ENCODE data around the gene SNAP23. TPM values are rescaled to one million over a fixed set of nuclear protein-coding genes. Genes with fewer than 3 reads are reported as not detected.

Gene SNAP23
- total and polyA plus RNA-seq, 2 of the 8 experiments (the other 6 are each of a cell fraction or from before 2014, with no cell fraction given), result 58.0 to 72.8 TPM

DNA sequence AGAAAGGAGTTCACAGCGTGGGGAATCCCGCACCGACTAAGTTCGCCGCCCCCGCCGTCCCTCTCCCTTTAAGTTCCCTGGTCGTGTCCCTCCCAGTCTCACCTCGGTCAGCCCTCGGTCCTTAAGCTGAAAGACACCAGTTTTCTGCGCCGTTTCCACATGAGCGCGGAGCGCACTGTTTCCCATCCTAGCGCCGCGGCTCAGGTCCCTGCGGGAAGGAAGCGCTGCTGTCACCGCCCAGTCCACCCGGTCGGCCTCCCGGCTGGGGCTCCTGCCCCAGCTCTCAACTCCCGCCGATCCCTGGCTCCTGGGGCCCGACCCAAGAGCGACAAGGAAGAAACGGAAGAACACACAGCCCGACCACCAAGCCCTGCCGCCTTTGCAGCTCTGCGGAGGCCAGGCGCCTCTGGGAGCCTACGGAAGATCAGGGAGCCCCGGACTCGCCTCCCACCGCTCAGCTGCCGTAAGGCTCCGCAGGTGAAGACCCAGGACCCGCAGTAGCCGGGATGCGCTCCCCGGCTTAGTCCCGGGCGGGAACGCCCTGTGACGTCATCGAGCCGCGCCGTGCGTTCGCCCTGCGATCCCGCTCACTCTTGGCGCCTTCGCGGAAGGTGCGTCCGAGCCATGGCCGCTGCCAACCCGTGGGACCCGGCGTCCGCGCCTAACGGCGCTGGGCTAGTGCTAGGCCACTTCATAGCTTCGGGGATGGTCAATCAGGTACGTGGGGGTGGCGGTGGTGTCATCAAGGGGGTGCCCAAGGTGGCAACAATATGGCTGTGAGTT is 53.0 kb downstream of the SNAP23 start, which contains the start of the genes HAUS2 and LRRC57 (continued):
- TF ChIP-seq, protein P1, sequence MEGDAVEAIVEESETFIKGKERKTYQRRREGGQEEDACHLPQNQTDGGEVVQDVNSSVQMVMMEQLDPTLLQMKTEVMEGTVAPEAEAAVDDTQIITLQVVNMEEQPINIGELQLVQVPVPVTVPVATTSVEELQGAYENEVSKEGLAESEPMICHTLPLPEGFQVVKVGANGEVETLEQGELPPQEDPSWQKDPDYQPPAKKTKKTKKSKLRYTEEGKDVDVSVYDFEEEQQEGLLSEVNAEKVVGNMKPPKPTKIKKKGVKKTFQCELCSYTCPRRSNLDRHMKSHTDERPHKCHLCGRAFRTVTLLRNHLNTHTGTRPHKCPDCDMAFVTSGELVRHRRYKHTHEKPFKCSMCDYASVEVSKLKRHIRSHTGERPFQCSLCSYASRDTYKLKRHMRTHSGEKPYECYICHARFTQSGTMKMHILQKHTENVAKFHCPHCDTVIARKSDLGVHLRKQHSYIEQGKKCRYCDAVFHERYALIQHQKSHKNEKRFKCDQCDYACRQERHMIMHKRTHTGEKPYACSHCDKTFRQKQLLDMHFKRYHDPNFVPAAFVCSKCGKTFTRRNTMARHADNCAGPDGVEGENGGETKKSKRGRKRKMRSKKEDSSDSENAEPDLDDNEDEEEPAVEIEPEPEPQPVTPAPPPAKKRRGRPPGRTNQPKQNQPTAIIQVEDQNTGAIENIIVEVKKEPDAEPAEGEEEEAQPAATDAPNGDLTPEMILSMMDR (IDR thresholded peaks at IDR 0.05; ENCODE audit: control extremely low read depth in 1 of 3, insufficient read depth in 1 of 3, low read depth in 1 of 3, low read length in 3 of 3), result no peak
- TF ChIP-seq TEAD4 (IDR thresholded peaks at IDR 0.05; ENCODE audit: low read depth, low read length) (no peak), TAF7 (optimal IDR thresholded peaks at IDR 0.05; ENCODE audit: borderline replicate concordance, low read depth, low read length) (peak; percentile 88), ZNF274 (IDR thresholded peaks at IDR 0.05; ENCODE audit: borderline replicate concordance, extremely low read depth, low read length) (no peak), CREB1 (IDR thresholded peaks at IDR 0.05) (peak; percentile 98), CBX8 (IDR thresholded peaks at IDR 0.05; ENCODE audit: borderline replicate concordance, low read depth, low read length) (no peak), RFX5 (IDR thresholded peaks at IDR 0.05; ENCODE audit: borderline replicate concordance, low read depth, low read length) (no peak), EGR1 (IDR thresholded peaks at IDR 0.05; ENCODE audit: borderline replicate concordance, low read depth, low read length) (no peak), GABPA (IDR thresholded peaks at IDR 0.05; ENCODE audit: borderline replicate concordance, insufficient read depth, low read length) (no peak; the same call in 1 of the 2 replicates), POLR2A (IDR thresholded peaks at IDR 0.05; ENCODE audit: control extremely low read depth in 1 of 2, low read depth in 2 of 2, low read length in 2 of 2) (peak; percentile 87 to 93; a peak in 2 of 3 replicates)
- TF ChIP-seq, protein P2, sequence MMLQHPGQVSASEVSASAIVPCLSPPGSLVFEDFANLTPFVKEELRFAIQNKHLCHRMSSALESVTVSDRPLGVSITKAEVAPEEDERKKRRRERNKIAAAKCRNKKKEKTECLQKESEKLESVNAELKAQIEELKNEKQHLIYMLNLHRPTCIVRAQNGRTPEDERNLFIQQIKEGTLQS (IDR thresholded peaks at IDR 0.05; ENCODE audit: insufficient read depth, low read depth, low read length), result peak; percentile 68

Measured in H1 (cell line).